T-helper 2 cell treated with Interferon-gamma antibody and Interleukin-4, amounts not matched to agents 100 ng/mL and 5 ng/mL, for 36 hours (primary cell): ENCODE results near the gene NDUFS6. TPM values are rescaled to one million over a fixed set of nuclear protein-coding genes. Genes with fewer than 3 reads are reported as not detected.

ENCODE experiments used
- intact Hi-C: fragments of 100-400 bp; cut with micrococcal nuclease; formaldehyde crosslinking; loops from one replicate; pipeline ENCODE4 v1.15.1; 2023
- total RNA-seq: library from RNA; stranded (reverse); gene quantifications from 2 replicates; pipeline ENCODE4 v1.2.3, GENCODE V29; 2022

Gene NDUFS6
- total RNA-seq, 1 donor from 2014 or later = 35.3 TPM

GRCh38 chr5:1796371-1797102, 4.7 kb upstream of the NDUFS6 start:
- intact Hi-C loops = loop anchor here (10.0 kb wide), 1 partner anchor 1182 kb away; the partner anchor contains the start of gene CEP72

GRCh38 chr5:1797103-1797800, 4.0 kb upstream of the NDUFS6 start:
- intact Hi-C loops = loop anchor here (10.0 kb wide), 1 partner anchor 1182 kb away; the partner anchor contains the start of gene CEP72

GRCh38 chr5:1797855-1798254, 3.4 kb upstream of the NDUFS6 start:
- intact Hi-C loops = loop anchor here (10.0 kb wide), 1 partner anchor 1183 kb away; the partner anchor contains the start of gene CEP72

GRCh38 chr5:1798589-1798988, 2.6 kb upstream of the NDUFS6 start:
- intact Hi-C loops = loop anchor here (10.0 kb wide), 1 partner anchor 1184 kb away; the partner anchor contains the start of gene CEP72

GRCh38 chr5:1799110-1799601, 2.1 kb upstream of the NDUFS6 start:
- intact Hi-C loops = loop anchor here (10.0 kb wide), 1 partner anchor 1184 kb away; the partner anchor contains the start of gene CEP72

- intact Hi-C loops = loop anchor here (10.0 kb wide), 1 partner anchor 1185 kb away; the partner anchor contains the start of gene CEP72
These were observed 1.4 kb upstream of the NDUFS6 start, which contains the start of gene MRPL36 for GRCh38 chr5:1799602-1800471. Gene MRPL36, minus strand, starts transcription at chr5:1799837. Its CDS starts 902 bp downstream, at chr5:1798935.

GRCh38 chr5:1800472-1801221, 560 bp upstream of the NDUFS6 start:
- intact Hi-C loops = loop anchor here (1.0 kb wide), 1 partner anchor 8 kb away; no protein-coding TSS in a partner anchor

GRCh38 chr5:1801967-1802295, 724 bp downstream of the NDUFS6 start:
- intact Hi-C loops = loop anchor here (1.0 kb wide), 1 partner anchor 10 kb away; no protein-coding TSS in a partner anchor

GRCh38 chr5:1803192-1803591, 2.0 kb downstream of the NDUFS6 start:
- intact Hi-C loops = no loop called here

GRCh38 chr5:1804001-1804690, 2.9 kb downstream of the NDUFS6 start:
- intact Hi-C loops = no loop called here

- intact Hi-C loops = no loop called here
These were observed 4.1 kb downstream of the NDUFS6 start for GRCh38 chr5:1805326-1805725.

- intact Hi-C loops = no loop called here
These were observed 4.5 kb downstream of the NDUFS6 start for GRCh38 chr5:1805736-1806135.

GRCh38 chr5:1806199-1806598, 5.0 kb downstream of the NDUFS6 start:
- intact Hi-C loops = no loop called here

- intact Hi-C loops = no loop called here
These were observed 5.8 kb downstream of the NDUFS6 start for GRCh38 chr5:1806974-1807373.

GRCh38 chr5:1807451-1808185, 6.4 kb downstream of the NDUFS6 start:
- intact Hi-C loops = no loop called here

- intact Hi-C loops = no loop called here
These were observed 7.2 kb downstream of the NDUFS6 start for GRCh38 chr5:1808439-1808838.

GRCh38 chr5:1809416-1810035, 8.3 kb downstream of the NDUFS6 start:
- intact Hi-C loops = no loop called here

GRCh38 chr5:1810581-1811101, 9.4 kb downstream of the NDUFS6 start:
- intact Hi-C loops = no loop called here
